Heart left ventricle (tissue), 16 donors: ENCODE data around the gene ZNF544. TPM values are rescaled to one million over a fixed set of nuclear protein-coding genes. Genes with fewer than 3 reads are reported as not detected.

Source experiments
- ATAC-seq, 4 donors: fragments of 200-7000 bp; cut with Tn5 transposase; one replicate each; pipeline ENCODE4 v1.9.1; 2020 to 2022; ENCODE audit warnings: moderate library complexity in 4 of 4, mild to moderate bottlenecking in 3 of 4, moderate number of reproducible peaks in 1 of 4
- DNase-seq, 5 donors: peaks; one replicate each; pipeline ENCODE4 v3.0.0-alpha.2; 2020
- H3K27ac ChIP-seq, 12 donors: fragments of 200-600 bp; sonication (generic) in 4 of 12; one replicate each; pipeline versions ENCODE4 v1.5.0 to v1.8.0; 2016 to 2022; ENCODE audit warnings: mild to moderate bottlenecking in 2 of 12
- H3K27me3 ChIP-seq, 9 donors: fragments of 200-600 bp; sonication (generic) in 2 of 9; one replicate each; pipeline versions ENCODE4 v1.5.1 to v1.8.0; 2016 to 2022; ENCODE audit warnings: mild to moderate bottlenecking in 3 of 9
- H3K36me3 ChIP-seq, 9 donors: fragments of 200-600 bp; sonication (generic) in 2 of 9; one replicate each; pipeline versions ENCODE4 v1.5.0 to v1.8.0; 2018 to 2022; ENCODE audit warnings: mild to moderate bottlenecking in 2 of 9
- H3K4me1 ChIP-seq, 12 donors: fragments of 200-600 bp; sonication (generic) in 4 of 12; one replicate each; pipeline versions ENCODE4 v1.5.0 to v1.8.0; 2016 to 2022; ENCODE audit warnings: mild to moderate bottlenecking in 3 of 12
- H3K4me3 ChIP-seq, 12 donors: fragments of 200-600 bp; sonication (generic) in 4 of 12; one replicate each; pipeline versions ENCODE4 v1.5.0 to v1.8.0; 2017 to 2022; ENCODE audit warnings: mild to moderate bottlenecking in 9 of 12, moderate library complexity in 4 of 12
- H3K9me3 ChIP-seq, 12 donors: fragments of 200-600 bp; sonication (generic) in 4 of 12; one replicate each; pipeline versions ENCODE4 v1.5.0 to v1.8.0; 2016 to 2022; ENCODE audit warnings: mild to moderate bottlenecking in 1 of 12
- POLR2A ChIP-seq, 2 donors: fragments of 450-650 bp; IDR thresholded peaks; one replicate each; pipeline ENCODE4 v1.6.1; 2017; ENCODE audit warnings: antibody characterized with exemption in 2 of 2, mild to moderate bottlenecking in 2 of 2, moderate library complexity in 2 of 2
- WGBS, 4 donors: extraction: QIAGEN DNeasy Blood & Tissue Kit in 2 of 4; methylation state at CpG; one replicate each; pipeline versions ENCODE4 v1.1.5 to v1.1.7; 2013 to 2018; 5-methylcytosine and 5-hydroxymethylcytosine counted together
- intact Hi-C, 10 donors: fragments of 100-400 bp; cut with DNase I; formaldehyde crosslinking; loops; one replicate each; pipeline versions ENCODE4 v1.11.1 to v1.14.2; 2022
- polyA plus RNA-seq, 2 donors: library from polyadenylated mRNA; stranded (reverse); fragments of 200-250 nt; gene quantifications; one replicate each; pipeline ENCODE4 v1.2.3, GENCODE V29; 2013
- total RNA-seq, 9 donors: library from RNA; depleted of rRNA in 2 of 9; stranded (reverse); fragments of >200 nt in 2 of 9; fragmentation: NEBNext Ultra II Directional in 3 of 9; extraction: Animal tissue kit (Norgen Biotek cat#: 25700) in 3 of 9; gene quantifications; one replicate each; pipeline versions ENCODE4 v1.1.0 to v1.2.4, GENCODE V29; 2016 to 2023
- TF ChIP-seq, protein P1 (sequence below), 12 donors: fragments of 200-600 bp; sonication (generic) in 4 of 12; IDR thresholded peaks; one replicate each; pipeline versions ENCODE4 v1.5.0 to v1.8.0; 2018 to 2022; ENCODE audit warnings: antibody characterized with exemption in 12 of 12, mild to moderate bottlenecking in 5 of 12
- donor health status: ischemic (EF 13 %, LVEDD 7.1; RV severe dilation, severe dysfunction).
- donor health status: healthy with polysubstance abuse.
- donor health status: DM: no; HTN: yes; CAD: no.
- donor health status: DM: no; HTN: no; CAD: no.
- donor health status: ischemic (EF 25% LVEDD 6.9; RV normal size, moderate dysfunction).
- donor health status: ischemic (EF 25% LVEDD 5.7; RV mildly dilated, moderate dysfunction).
- donor health status: healthy.
- donor health status: DM: yes; HTN: yes; CAD: no.
- donor health status: ischemic (EF 35%, LVEDD 5.7; RV mildly dilated, moderate dysfunction).
- donor health status: nonischemic (EF 11% LVEDD 7.7; RV severe dilation, severe dysfunction).
- donor health status: DM: yes; HTN: yes; CAD: no.
- donor health status: PGD.
- donor health status: ischemic (EF 29% LVEDD 5.4; RV normal size, mild dysfunction).
- donor health status: nonischemic (EF 23%, LVEDD 6.1; RV moderate dilation, normal function).

The ZNF544 gene
- total and polyA plus RNA-seq, 11 donors, result 20.8 to 38.7 (median 22.3) TPM

DNA sequence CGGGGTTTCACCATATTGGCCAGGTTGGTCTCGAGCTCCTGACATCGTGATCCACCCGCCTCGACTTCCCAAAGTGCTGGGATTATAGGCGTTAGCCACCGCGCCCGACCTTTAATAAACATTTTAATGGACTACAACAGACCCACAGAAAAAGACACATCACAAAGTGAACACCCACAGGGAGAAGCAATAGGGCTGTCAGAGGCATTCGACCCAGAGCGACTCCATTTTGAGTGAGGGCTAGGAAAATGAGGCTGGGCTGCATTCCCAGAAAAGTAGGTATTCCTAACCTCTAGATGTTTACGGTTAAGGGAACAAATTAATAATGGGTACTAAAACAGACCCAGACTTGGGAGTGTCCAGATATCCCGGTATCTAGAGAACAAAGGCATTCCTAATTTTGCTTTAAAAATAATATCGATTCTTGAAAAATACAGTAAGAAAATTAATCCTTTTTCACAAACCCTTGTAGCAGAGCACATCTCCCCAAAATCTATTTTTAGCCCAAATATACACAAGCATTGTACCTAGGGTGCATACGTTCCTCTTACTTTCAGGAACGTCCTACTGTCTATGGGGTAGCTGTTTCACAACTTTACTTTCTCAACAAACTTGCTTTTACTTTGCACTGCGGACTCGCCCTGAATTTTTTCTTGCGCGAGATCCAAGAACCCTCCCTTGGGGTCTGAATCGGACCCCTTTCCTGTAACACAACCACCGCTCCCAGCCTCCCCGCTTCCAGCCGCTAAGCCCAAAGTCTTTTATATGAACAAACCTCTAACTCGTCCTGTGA, 49.2 kb downstream of the ZNF544 start:
- intact Hi-C loops, result loop anchor here in 5 of 10 donors (1.0 to 10.0 kb wide), 6 partner anchors 27 to 96 kb away; partner anchors contain the start of genes ZNF274 (in 4 of the 5), ERVK3-1 (in 2 of the 5) and ZNF544 (in 2 of the 5)
- no peak for DNase-seq
- Histone ChIP-seq H3K36me3 (peaks cover 0 to 32% (median 5%) of the 10 kb centered on the region in 9 donors), H3K4me3 (peak overlapping the region; percentile 75 to 97 (median 83)), H3K27ac (peak overlapping the region; percentile 91 to 98 (median 94)), H3K4me1 (peaks cover 0 to 28% (median 16%) of the 10 kb centered on the region in 12 donors), H3K9me3 (peaks cover 0 to 44% (median 13%) of the 10 kb centered on the region in 12 donors), H3K27me3 (no peaks in the 10 kb centered on the region)
- TF ChIP-seq, protein P1, sequence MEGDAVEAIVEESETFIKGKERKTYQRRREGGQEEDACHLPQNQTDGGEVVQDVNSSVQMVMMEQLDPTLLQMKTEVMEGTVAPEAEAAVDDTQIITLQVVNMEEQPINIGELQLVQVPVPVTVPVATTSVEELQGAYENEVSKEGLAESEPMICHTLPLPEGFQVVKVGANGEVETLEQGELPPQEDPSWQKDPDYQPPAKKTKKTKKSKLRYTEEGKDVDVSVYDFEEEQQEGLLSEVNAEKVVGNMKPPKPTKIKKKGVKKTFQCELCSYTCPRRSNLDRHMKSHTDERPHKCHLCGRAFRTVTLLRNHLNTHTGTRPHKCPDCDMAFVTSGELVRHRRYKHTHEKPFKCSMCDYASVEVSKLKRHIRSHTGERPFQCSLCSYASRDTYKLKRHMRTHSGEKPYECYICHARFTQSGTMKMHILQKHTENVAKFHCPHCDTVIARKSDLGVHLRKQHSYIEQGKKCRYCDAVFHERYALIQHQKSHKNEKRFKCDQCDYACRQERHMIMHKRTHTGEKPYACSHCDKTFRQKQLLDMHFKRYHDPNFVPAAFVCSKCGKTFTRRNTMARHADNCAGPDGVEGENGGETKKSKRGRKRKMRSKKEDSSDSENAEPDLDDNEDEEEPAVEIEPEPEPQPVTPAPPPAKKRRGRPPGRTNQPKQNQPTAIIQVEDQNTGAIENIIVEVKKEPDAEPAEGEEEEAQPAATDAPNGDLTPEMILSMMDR (IDR thresholded peaks at IDR 0.05), result no peak
- TF ChIP-seq POLR2A (IDR thresholded peaks at IDR 0.05), result no peak
- ATAC-seq, result peak in 1 of 4 donors; percentile 2
- WGBS, 4 donors, result 39 to 43% (median 42%) methylated on average over 25 of the region's 25 CpGs

DNA sequence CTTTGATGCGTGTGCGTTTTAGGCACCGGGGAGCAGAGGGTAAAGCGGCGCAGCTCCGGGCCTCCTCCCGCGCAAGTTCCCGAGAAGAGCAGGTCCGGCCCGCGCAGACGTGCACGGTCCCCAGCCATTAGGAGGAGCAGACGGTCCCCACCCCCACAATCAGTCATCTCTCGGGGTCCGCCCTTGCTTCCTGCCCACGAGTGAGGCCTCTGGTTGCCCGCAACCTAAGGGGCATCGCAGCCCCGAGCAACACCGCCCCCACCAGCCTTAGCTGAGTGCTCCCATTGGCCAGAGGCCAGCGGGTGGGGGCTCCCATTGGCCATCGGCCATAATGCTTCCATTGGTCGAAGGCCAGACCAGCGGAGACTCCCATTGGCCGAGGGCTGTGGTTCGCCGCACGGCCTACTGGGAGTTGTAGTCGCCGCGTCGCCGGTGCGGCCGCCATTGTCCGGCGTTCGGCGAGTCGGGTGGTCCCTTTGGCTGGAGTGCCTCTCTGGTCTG, 49.9 kb downstream of the ZNF544 start, which contains the start of gene ZNF8:
Gene ZNF8 (plus strand): TSS at position 415 of the 501 bp plus-strand sequence. CDS start 127 bp downstream, outside the sequence.
- intact Hi-C loops, result loop anchor here in 5 of 10 donors (1.0 to 10.0 kb wide), 6 partner anchors 26 to 96 kb away; partner anchors contain the start of genes ZNF274 (in 4 of the 5), ERVK3-1 (in 2 of the 5) and ZNF544 (in 2 of the 5)
- Histone ChIP-seq H3K4me3 (peak within 1 kb of the TSS; percentile 75 to 97 (median 83)), H3K27ac (peak within 1 kb of the TSS; percentile 91 to 98 (median 94)), H3K27me3 (no peaks in the 10 kb centered on the region), H3K9me3 (peaks cover 0 to 38% (median 9%) of the 10 kb centered on the region in 12 donors), H3K36me3 (peaks cover 0 to 30% (median 5%) of the 10 kb centered on the region in 9 donors), H3K4me1 (peaks cover 0 to 28% (median 16%) of the 10 kb centered on the region in 12 donors)
- DNase-seq (peak; percentile 98), ATAC-seq (peak; percentile 95 to 96 (median 95))
- WGBS, 4 donors, result 0 to 1% (median 0%) methylated on average over 16 to 42 of the region's 42 CpGs
- TF ChIP-seq, protein P1 (IDR thresholded peaks at IDR 0.05), result peak in 5 of 12 donors; percentile 14 to 40 (median 27)
- TF ChIP-seq POLR2A (IDR thresholded peaks at IDR 0.05), result peak in 1 of 2 donors; percentile 72

DNA sequence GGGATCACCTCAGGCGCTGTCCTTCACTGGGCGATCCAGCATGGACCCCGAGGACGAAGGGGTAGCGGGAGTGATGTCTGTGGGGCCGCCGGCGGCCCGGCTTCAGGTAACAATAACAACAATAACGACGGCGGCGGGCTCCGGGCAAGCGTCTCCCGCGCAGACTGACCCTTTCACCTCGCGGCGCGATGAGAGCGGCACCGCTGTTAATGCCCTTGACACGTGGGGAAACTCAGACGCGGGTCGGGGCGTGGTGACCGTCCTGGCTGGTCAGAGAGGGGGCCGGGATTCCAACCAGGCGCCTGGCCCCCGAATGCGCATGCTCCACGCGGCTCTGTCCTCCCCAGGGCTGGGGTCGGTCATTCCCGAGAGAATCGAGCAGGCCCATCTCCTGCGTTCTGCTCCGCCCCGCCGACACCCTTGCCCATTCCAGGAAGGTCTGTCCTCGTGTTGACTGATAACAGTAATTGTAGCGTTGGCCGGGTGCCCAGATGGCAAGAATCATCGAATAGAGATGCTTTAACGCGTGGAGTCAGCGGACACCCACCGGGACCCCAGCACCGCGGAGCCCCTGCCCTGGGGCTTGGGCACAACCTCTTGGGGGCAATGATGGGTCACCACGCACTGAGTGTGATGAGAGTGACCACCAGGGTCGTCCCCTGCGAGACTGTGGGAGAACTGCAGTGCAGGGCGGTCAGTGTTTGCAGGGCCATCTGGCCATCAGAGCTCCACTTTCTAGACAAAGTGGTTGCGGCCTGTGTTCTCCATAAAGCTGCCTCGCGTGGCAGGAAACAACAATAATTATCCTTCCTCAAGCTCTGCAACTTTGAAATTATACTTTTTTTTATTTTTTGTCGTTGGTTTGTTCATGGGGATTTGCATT, 50.6 kb downstream of the ZNF544 start:
- Histone ChIP-seq H3K4me3 (peak overlapping the region; percentile 75 to 97 (median 83)), H3K36me3 (peaks cover 0 to 23% (median 5%) of the 10 kb centered on the region in 9 donors), H3K4me1 (peaks cover 0 to 28% (median 16%) of the 10 kb centered on the region in 12 donors), H3K27ac (peak overlapping the region; percentile 91 to 98 (median 94)), H3K9me3 (peaks cover 0 to 32% (median 5%) of the 10 kb centered on the region in 12 donors), H3K27me3 (no peaks in the 10 kb centered on the region)
- DNase-seq (peak; percentile 83 to 91 (median 88)), ATAC-seq (peak; percentile 69 to 76 (median 74))
- WGBS, 4 donors, result 1 to 18% (median 2%) methylated on average over 8 to 60 of the region's 60 CpGs
- intact Hi-C loops, result loop anchor here in 5 of 10 donors (2.0 to 10.0 kb wide), 5 partner anchors 26 to 97 kb away; partner anchors contain the start of genes ZNF274 (in 3 of the 5), ERVK3-1 (in 2 of the 5) and ZNF544 (in 2 of the 5)
- TF ChIP-seq POLR2A (IDR thresholded peaks at IDR 0.05), result no peak
- TF ChIP-seq, protein P1 (IDR thresholded peaks at IDR 0.05), result no peak
